ENCODE data around the gene PATE4.
"Not testable (repeated sequence)": the region's sequence is repeated elsewhere in the genome, so short reads cannot be mapped to it uniquely, and the experiment has no call there.

The PATE4 gene

GRCh38 chr11:125833016-125833415 is at the start of gene PATE4:
PATE4 (plus strand) TSS chr11:125833316; CDS start chr11:125833360, 44 bp downstream.
- DNase-seq (ENCODE audit: low spot score) (no peak), FAIRE-seq (no peak)

GRCh38 chr11:125784678-125785077 is 48.4 kb upstream of the PATE4 start:
- DNase-seq (ENCODE audit: low spot score) (no peak), FAIRE-seq (no peak)

- no peak for DNase-seq (ENCODE audit: low spot score)
These were observed 45.3 kb upstream of the PATE4 start, which contains the start of gene PATE3 for GRCh38 chr11:125787827-125788226. PATE3 (plus strand) TSS chr11:125788127; CDS start chr11:125788152, 25 bp downstream.

GRCh38 chr11:125790825-125791224 is 42.3 kb upstream of the PATE4 start:
- FAIRE-seq (no peak), DNase-seq (ENCODE audit: low spot score) (no peak)

More at GRCh38 chr11:125787827-125788226, 45.3 kb upstream of the PATE4 start, which contains the start of gene PATE3:
- no peak for FAIRE-seq

- FAIRE-seq (no peak), DNase-seq (ENCODE audit: low spot score) (no peak)
These were observed 35.5 kb upstream of the PATE4 start for GRCh38 chr11:125797641-125798040.

GRCh38 chr11:125799808-125800207 is 33.3 kb upstream of the PATE4 start:
- FAIRE-seq (no peak), DNase-seq (ENCODE audit: low spot score) (no peak)

GRCh38 chr11:125802387-125802786 is 30.7 kb upstream of the PATE4 start:
- FAIRE-seq (no peak), DNase-seq (ENCODE audit: low spot score) (no peak)

- DNase-seq (ENCODE audit: low spot score) (no peak), FAIRE-seq (no peak)
These were observed 25.2 kb upstream of the PATE4 start for GRCh38 chr11:125807909-125808308.

- no peak for DNase-seq (ENCODE audit: low spot score)
- FAIRE-seq: no peak
These were observed 2.6 kb downstream of the PATE4 start for GRCh38 chr11:125835748-125836147.

GRCh38 chr11:125842321-125842948 is 9.3 kb downstream of the PATE4 start:
- FAIRE-seq: no peak

GRCh38 chr11:125846188-125846587 is 13.1 kb downstream of the PATE4 start:
- DNase-seq (ENCODE audit: low spot score) (no peak), FAIRE-seq (no peak)

More at GRCh38 chr11:125842321-125842948, 9.3 kb downstream of the PATE4 start:
- DNase-seq (ENCODE audit: low spot score): no peak

- FAIRE-seq: not testable (repeated sequence)
These were observed 24.6 kb downstream of the PATE4 start for GRCh38 chr11:125857670-125858069.

GRCh38 chr11:125862786-125863185 is 29.7 kb downstream of the PATE4 start:
- DNase-seq (ENCODE audit: low spot score); FAIRE-seq: not testable (repeated sequence)

More at GRCh38 chr11:125857670-125858069, 24.6 kb downstream of the PATE4 start:
- DNase-seq (ENCODE audit: low spot score): not testable (repeated sequence)

GRCh38 chr11:125865354-125865753 is 32.2 kb downstream of the PATE4 start:
- not testable (repeated sequence) for FAIRE-seq

GRCh38 chr11:125869521-125869920 is 36.4 kb downstream of the PATE4 start:
- FAIRE-seq: no peak
- no peak for DNase-seq (ENCODE audit: low spot score)

More at GRCh38 chr11:125865354-125865753, 32.2 kb downstream of the PATE4 start:
- not testable (repeated sequence) for DNase-seq (ENCODE audit: low spot score)

- no peak for DNase-seq (ENCODE audit: low spot score)
- FAIRE-seq: no peak
These were observed 38.4 kb downstream of the PATE4 start for GRCh38 chr11:125871391-125872137.

GRCh38 chr11:125872138-125872491 is 39.0 kb downstream of the PATE4 start:
- FAIRE-seq: no peak
- no peak for DNase-seq (ENCODE audit: low spot score)

- DNase-seq (ENCODE audit: low spot score): no peak
- no peak for FAIRE-seq
These were observed 40.9 kb downstream of the PATE4 start for GRCh38 chr11:125873881-125874555.

GRCh38 chr11:125874556-125875124 is 41.5 kb downstream of the PATE4 start:
- DNase-seq (ENCODE audit: low spot score) (peak; percentile 20), FAIRE-seq (no peak)

- DNase-seq (ENCODE audit: low spot score) (no peak), FAIRE-seq (no peak)
These were observed 48.2 kb downstream of the PATE4 start for GRCh38 chr11:125881291-125881690.

GRCh38 chr11:125883375-125883774 is 50.3 kb downstream of the PATE4 start:
- FAIRE-seq (no peak), DNase-seq (ENCODE audit: low spot score) (no peak)

- DNase-seq (ENCODE audit: low spot score) (peak; percentile 45), FAIRE-seq (no peak)
These were observed 53.9 kb downstream of the PATE4 start for GRCh38 chr11:125886997-125887372.

Data from RCC 7860 (cell line).